ENCODE measurements around the gene TMEFF2.

DNA sequence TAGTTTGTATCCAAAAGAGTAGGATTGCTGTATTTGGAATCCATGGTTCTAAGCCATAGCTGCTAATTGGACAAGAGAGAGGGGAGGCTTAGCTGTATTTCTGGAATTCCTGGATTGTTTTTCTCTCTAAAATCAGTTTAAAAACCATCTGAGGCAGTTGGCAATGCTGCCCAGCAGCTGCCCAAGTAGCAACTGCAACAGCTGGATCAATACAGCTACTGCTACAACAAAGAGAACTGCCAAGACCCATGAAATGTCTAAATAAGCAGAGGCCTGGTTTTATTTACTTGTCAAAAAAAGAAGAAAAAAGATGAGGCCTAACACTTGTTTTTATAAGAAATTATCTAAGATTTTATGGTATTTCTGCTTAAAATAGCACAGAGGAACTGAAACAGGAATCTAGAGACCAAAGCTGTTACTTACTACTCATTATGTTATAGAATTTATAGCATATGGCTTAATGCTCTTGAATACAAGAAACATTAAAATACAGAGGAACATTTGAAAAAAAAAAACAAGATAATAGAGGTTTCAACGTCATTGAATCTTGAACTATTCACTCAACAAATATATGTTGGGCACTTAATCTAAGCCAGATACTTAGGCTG lies 39.1 kb downstream of the TMEFF2 start:
- TF ChIP-seq, protein P1, sequence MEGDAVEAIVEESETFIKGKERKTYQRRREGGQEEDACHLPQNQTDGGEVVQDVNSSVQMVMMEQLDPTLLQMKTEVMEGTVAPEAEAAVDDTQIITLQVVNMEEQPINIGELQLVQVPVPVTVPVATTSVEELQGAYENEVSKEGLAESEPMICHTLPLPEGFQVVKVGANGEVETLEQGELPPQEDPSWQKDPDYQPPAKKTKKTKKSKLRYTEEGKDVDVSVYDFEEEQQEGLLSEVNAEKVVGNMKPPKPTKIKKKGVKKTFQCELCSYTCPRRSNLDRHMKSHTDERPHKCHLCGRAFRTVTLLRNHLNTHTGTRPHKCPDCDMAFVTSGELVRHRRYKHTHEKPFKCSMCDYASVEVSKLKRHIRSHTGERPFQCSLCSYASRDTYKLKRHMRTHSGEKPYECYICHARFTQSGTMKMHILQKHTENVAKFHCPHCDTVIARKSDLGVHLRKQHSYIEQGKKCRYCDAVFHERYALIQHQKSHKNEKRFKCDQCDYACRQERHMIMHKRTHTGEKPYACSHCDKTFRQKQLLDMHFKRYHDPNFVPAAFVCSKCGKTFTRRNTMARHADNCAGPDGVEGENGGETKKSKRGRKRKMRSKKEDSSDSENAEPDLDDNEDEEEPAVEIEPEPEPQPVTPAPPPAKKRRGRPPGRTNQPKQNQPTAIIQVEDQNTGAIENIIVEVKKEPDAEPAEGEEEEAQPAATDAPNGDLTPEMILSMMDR (conservative IDR thresholded peaks at IDR 0.05; ENCODE audit: low read length) = no peak
- TF ChIP-seq EZH2phosphoT487 (IDR thresholded peaks at IDR 0.05; ENCODE audit: borderline replicate concordance) = no peak

Data from Loucy (cell line).